GM12873 (cell line): ENCODE results near the gene ST7L.

Experiments
- CTCF ChIP-seq: IDR thresholded peaks from 2 replicates; pipeline ENCODE4 v1.5.1; 2012; ENCODE audit warnings: low read depth, mild to moderate bottlenecking, moderate library complexity, low read length, control low read depth; ENCODE audit not compliant: insufficient read depth; ENCODE audit errors: missing control alignments

The ST7L gene

GRCh38 chr1:112544011-112544688 lies 74.8 kb downstream of the ST7L start:
- no peak for TF ChIP-seq CTCF

- no peak for TF ChIP-seq CTCF
These were observed 76.6 kb downstream of the ST7L start for GRCh38 chr1:112542206-112542973.

GRCh38 chr1:112541299-112541698 lies 77.6 kb downstream of the ST7L start:
- no peak for TF ChIP-seq CTCF

GRCh38 chr1:112540226-112540794 lies 78.6 kb downstream of the ST7L start:
- no peak for TF ChIP-seq CTCF

GRCh38 chr1:112538883-112539282 lies 80.1 kb downstream of the ST7L start:
- TF ChIP-seq CTCF: no peak

- no peak for TF ChIP-seq CTCF
These were observed 81.5 kb downstream of the ST7L start for GRCh38 chr1:112537456-112537855.

GRCh38 chr1:112536561-112536960 lies 82.4 kb downstream of the ST7L start:
- TF ChIP-seq CTCF: no peak
